ENCODE results near the gene MT1G. TPM values are rescaled to one million over a fixed set of nuclear protein-coding genes. Genes with fewer than 3 reads are reported as not detected.
"Not testable (repeated sequence)": the region's sequence is repeated elsewhere in the genome, so short reads cannot be mapped to it uniquely, and the experiment has no call there.

Gene MT1G
- total and polyA plus RNA-seq, 12 donors = 3.7 to 146 (median 14.1) TPM; not detected in 1

- TF ChIP-seq CTCF (IDR thresholded peaks at IDR 0.05) (no peak), POLR2A (IDR thresholded peaks at IDR 0.05) (no peak)
- Histone ChIP-seq H3K27ac (no peak overlapping the region), H3K27me3 (peaks cover 8% of the 10 kb centered on the region), H3K9me3 (replicated peaks in 1 of 3) (no peaks in the 10 kb centered on the region), H3K4me3 (no peak overlapping the region), H3K4me1 (replicated peaks in 1 of 2) (peaks cover 0 to 8% of the 10 kb centered on the region in 2 donors), H3K36me3 (replicated peaks in 1 of 2) (no peaks in the 10 kb centered on the region)
- DNase-seq = no peak
- intact Hi-C loops (cut with DNase I) = no loop called here
- WGBS, 4 donors = 87 to 92% (median 90%) methylated on average over 11 of the region's 11 CpGs
Observed at GRCh38 chr16:56672761-56673536, 5.1 kb upstream of the MT1G start.

GRCh38 chr16:56672171-56672570 lies 4.3 kb upstream of the MT1G start:
- H3K36me3 ChIP-seq (replicated peaks in 1 of 2); DNase-seq; H3K9me3 ChIP-seq (replicated peaks in 1 of 3); intact Hi-C loops (cut with DNase I); H3K4me3 ChIP-seq; H3K27ac ChIP-seq: not testable (repeated sequence)
- 63 to 89% (median 80%) methylated on average over 3 of the region's 3 CpGs for WGBS, 4 donors
- H3K27me3 ChIP-seq = peaks cover 10% of the 10 kb centered on the region
- peaks cover 0 to 10% of the 10 kb centered on the region in 2 donors for H3K4me1 ChIP-seq (replicated peaks in 1 of 2)

GRCh38 chr16:56671691-56672090 lies 3.8 kb upstream of the MT1G start:
- H3K4me3 ChIP-seq; H3K9me3 ChIP-seq (replicated peaks in 1 of 3); DNase-seq; H3K36me3 ChIP-seq (replicated peaks in 1 of 2); intact Hi-C loops (cut with DNase I); H3K27ac ChIP-seq: not testable (repeated sequence)
- peaks cover 10% of the 10 kb centered on the region for H3K27me3 ChIP-seq
- WGBS, 4 donors = 29 to 48% (median 36%) methylated on average over 2 of the region's 2 CpGs
- peaks cover 0 to 10% of the 10 kb centered on the region in 2 donors for H3K4me1 ChIP-seq (replicated peaks in 1 of 2)

- DNase-seq = no peak
- H3K4me1 ChIP-seq (replicated peaks in 1 of 2) = peaks cover 0 to 7% of the 10 kb centered on the region in 2 donors
- H3K36me3 ChIP-seq (replicated peaks in 1 of 2) = no peaks in the 10 kb centered on the region
- TF ChIP-seq POLR2A (IDR thresholded peaks at IDR 0.05) = no peak
- no peak for TF ChIP-seq CTCF (IDR thresholded peaks at IDR 0.05)
- WGBS, 4 donors = 56 to 84% (median 73%) methylated on average over 2 of the region's 2 CpGs
- intact Hi-C loops (cut with DNase I) = no loop called here
- H3K4me3 ChIP-seq = no peak overlapping the region
- H3K9me3 ChIP-seq (replicated peaks in 1 of 3) = no peaks in the 10 kb centered on the region
- H3K27me3 ChIP-seq = peaks cover 10% of the 10 kb centered on the region
- H3K27ac ChIP-seq = no peak overlapping the region
Observed at GRCh38 chr16:56670620-56670934, 2.7 kb upstream of the MT1G start.

GRCh38 chr16:56669840-56670619 lies 2.2 kb upstream of the MT1G start:
- no peaks in the 10 kb centered on the region for H3K9me3 ChIP-seq (replicated peaks in 1 of 3)
- no peak overlapping the region for H3K27ac ChIP-seq
- H3K4me3 ChIP-seq = no peak overlapping the region
- 39 to 61% (median 44%) methylated on average over 18 to 19 of the region's 19 CpGs for WGBS, 4 donors
- peaks cover 0 to 7% of the 10 kb centered on the region in 2 donors for H3K4me1 ChIP-seq (replicated peaks in 1 of 2)
- H3K27me3 ChIP-seq = peaks cover 10% of the 10 kb centered on the region
- DNase-seq = no peak
- no peaks in the 10 kb centered on the region for H3K36me3 ChIP-seq (replicated peaks in 1 of 2)
- TF ChIP-seq CTCF (IDR thresholded peaks at IDR 0.05) (no peak), POLR2A (IDR thresholded peaks at IDR 0.05) (no peak)
- intact Hi-C loops (cut with DNase I) = no loop called here

Data from adrenal gland (tissue), 12 donors.